ENCODE data around the gene SLC25A19. TPM values are rescaled to one million over a fixed set of nuclear protein-coding genes. Genes with fewer than 3 reads are reported as not detected.

SLC25A19 gene
- total and polyA plus RNA-seq, 2 experiments from 2014 or later = 17.9 to 22.4 TPM

- Histone ChIP-seq H3K4me3 (no peak overlapping the region), H3K79me2 (replicated peaks; ENCODE audit: insufficient read depth) (no peaks in the 10 kb centered on the region), H3F3A (replicated peaks; ENCODE audit: low read depth) (peaks cover 26% of the 10 kb centered on the region), H3K27me3 (ENCODE audit: insufficient read depth) (no peaks in the 10 kb centered on the region), H3K27ac (ENCODE audit: low read depth) (no peak overlapping the region), H4K20me1 (replicated peaks; ENCODE audit: insufficient read depth) (peaks cover 3% of the 10 kb centered on the region; the same call in 1 of the 2 replicates), H3K9me2 (ENCODE audit: insufficient read depth) (no peaks in the 10 kb centered on the region), H3K36me3 (ENCODE audit: insufficient read depth) (peaks cover 42% of the 10 kb centered on the region), H3K4me2 (no peak overlapping the region), H2AFZ (no peak overlapping the region), H3K4me1 (ENCODE audit: insufficient read depth) (no peaks in the 10 kb centered on the region)
- no peak for TF ChIP-seq ZNF114 (CRISPR knock-in tag; IDR thresholded peaks at IDR 0.05)
- TF ChIP-seq JUNB (IDR thresholded peaks at IDR 0.05; ENCODE audit: unreplicated experiment) = no peak
- no peak for TF ChIP-seq REST (IDR thresholded peaks at IDR 0.05; ENCODE audit: unreplicated experiment)
- TF ChIP-seq EZH2 (IDR thresholded peaks at IDR 0.05; ENCODE audit: low read depth, unreplicated experiment) = no peak
- TF ChIP-seq, protein P1, sequence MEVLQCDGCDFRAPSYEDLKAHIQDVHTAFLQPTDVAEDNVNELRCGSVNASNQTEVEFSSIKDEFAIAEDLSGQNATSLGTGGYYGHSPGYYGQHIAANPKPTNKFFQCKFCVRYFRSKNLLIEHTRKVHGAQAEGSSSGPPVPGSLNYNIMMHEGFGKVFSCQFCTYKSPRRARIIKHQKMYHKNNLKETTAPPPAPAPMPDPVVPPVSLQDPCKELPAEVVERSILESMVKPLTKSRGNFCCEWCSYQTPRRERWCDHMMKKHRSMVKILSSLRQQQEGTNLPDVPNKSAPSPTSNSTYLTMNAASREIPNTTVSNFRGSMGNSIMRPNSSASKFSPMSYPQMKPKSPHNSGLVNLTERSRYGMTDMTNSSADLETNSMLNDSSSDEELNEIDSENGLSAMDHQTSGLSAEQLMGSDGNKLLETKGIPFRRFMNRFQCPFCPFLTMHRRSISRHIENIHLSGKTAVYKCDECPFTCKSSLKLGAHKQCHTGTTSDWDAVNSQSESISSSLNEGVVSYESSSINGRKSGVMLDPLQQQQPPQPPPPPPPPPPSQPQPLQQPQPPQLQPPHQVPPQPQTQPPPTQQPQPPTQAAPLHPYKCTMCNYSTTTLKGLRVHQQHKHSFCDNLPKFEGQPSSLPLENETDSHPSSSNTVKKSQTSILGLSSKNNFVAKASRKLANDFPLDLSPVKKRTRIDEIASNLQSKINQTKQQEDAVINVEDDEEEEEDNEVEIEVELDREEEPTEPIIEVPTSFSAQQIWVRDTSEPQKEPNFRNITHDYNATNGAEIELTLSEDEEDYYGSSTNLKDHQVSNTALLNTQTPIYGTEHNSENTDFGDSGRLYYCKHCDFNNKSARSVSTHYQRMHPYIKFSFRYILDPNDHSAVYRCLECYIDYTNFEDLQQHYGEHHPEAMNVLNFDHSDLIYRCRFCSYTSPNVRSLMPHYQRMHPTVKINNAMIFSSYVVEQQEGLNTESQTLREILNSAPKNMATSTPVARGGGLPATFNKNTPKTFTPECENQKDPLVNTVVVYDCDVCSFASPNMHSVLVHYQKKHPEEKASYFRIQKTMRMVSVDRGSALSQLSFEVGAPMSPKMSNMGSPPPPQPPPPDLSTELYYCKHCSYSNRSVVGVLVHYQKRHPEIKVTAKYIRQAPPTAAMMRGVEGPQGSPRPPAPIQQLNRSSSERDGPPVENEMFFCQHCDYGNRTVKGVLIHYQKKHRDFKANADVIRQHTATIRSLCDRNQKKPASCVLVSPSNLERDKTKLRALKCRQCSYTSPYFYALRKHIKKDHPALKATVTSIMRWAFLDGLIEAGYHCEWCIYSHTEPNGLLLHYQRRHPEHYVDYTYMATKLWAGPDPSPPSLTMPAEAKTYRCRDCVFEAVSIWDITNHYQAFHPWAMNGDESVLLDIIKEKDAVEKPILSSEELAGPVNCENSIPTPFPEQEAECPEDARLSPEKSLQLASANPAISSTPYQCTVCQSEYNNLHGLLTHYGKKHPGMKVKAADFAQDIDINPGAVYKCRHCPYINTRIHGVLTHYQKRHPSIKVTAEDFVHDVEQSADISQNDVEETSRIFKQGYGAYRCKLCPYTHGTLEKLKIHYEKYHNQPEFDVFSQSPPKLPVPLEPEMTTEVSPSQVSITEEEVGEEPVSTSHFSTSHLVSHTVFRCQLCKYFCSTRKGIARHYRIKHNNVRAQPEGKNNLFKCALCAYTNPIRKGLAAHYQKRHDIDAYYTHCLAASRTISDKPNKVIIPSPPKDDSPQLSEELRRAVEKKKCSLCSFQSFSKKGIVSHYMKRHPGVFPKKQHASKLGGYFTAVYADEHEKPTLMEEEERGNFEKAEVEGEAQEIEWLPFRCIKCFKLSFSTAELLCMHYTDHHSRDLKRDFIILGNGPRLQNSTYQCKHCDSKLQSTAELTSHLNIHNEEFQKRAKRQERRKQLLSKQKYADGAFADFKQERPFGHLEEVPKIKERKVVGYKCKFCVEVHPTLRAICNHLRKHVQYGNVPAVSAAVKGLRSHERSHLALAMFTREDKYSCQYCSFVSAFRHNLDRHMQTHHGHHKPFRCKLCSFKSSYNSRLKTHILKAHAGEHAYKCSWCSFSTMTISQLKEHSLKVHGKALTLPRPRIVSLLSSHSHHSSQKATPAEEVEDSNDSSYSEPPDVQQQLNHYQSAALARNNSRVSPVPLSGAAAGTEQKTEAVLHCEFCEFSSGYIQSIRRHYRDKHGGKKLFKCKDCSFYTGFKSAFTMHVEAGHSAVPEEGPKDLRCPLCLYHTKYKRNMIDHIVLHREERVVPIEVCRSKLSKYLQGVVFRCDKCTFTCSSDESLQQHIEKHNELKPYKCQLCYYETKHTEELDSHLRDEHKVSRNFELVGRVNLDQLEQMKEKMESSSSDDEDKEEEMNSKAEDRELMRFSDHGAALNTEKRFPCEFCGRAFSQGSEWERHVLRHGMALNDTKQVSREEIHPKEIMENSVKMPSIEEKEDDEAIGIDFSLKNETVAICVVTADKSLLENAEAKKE (CRISPR knock-in tag; IDR thresholded peaks at IDR 0.05) = no peak
- TF ChIP-seq POLR2AphosphoS5 (IDR thresholded peaks at IDR 0.05; ENCODE audit: low read depth) = no peak
- TF ChIP-seq, protein P2, sequence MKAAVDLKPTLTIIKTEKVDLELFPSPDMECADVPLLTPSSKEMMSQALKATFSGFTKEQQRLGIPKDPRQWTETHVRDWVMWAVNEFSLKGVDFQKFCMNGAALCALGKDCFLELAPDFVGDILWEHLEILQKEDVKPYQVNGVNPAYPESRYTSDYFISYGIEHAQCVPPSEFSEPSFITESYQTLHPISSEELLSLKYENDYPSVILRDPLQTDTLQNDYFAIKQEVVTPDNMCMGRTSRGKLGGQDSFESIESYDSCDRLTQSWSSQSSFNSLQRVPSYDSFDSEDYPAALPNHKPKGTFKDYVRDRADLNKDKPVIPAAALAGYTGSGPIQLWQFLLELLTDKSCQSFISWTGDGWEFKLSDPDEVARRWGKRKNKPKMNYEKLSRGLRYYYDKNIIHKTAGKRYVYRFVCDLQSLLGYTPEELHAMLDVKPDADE (IDR thresholded peaks at IDR 0.05) = no peak
- no peak for TF ChIP-seq STAT1 (IDR thresholded peaks at IDR 0.05; ENCODE audit: unreplicated experiment)
- no peak for TF ChIP-seq ZNF331 (CRISPR knock-in tag; IDR thresholded peaks at IDR 0.05; ENCODE audit: low read depth)
- no peak for TF ChIP-seq CTCF (conservative IDR thresholded peaks at IDR 0.05; ENCODE audit: low read depth in 2 of 2)
- no peak for TF ChIP-seq CREB1 (CRISPR knock-in tag; IDR thresholded peaks at IDR 0.05; ENCODE audit: low read depth)
- TF ChIP-seq NANOG (IDR thresholded peaks at IDR 0.05; ENCODE audit: borderline replicate concordance) = no peak
- no peak for TF ChIP-seq EZH2phosphoT487 (IDR thresholded peaks at IDR 0.05; ENCODE audit: unreplicated experiment)
- DNase-seq (ENCODE audit: low spot score) = no peak
- Mint-ChIP-seq H3K36me3 (ENCODE audit: low read depth) (peaks cover 83% of the 10 kb centered on the region), H3K9me3 (no peaks in the 10 kb centered on the region), H3K27ac (no peak overlapping the region), H3K4me3 (no peak overlapping the region), H3K27me3 (ENCODE audit: insufficient read depth, low read depth, poor library complexity) (peaks cover 13% of the 10 kb centered on the region), H3K4me1 (no peaks in the 10 kb centered on the region)
- ATAC-seq = no peak
Measured at GRCh38 chr17:75231741-75232464, 57.3 kb downstream of the SLC25A19 start.

Measured in GM23338 (cell line).